Measurements from ENCODE around the gene NEDD4L. TPM values are rescaled to one million over a fixed set of nuclear protein-coding genes. Genes with fewer than 3 reads are reported as not detected.

NEDD4L gene
- total and polyA plus RNA-seq, 4 donors = 10.2 to 20.3 (median 13.2) TPM

- DNase-seq (ENCODE audit: low spot score) = no peak
- no peaks in the 10 kb centered on the region for H3K9me3 ChIP-seq (ENCODE audit: control insufficient read depth in 4 of 4, low read length in 3 of 4)
- no peak overlapping the region for H3K4me3 ChIP-seq (ENCODE audit: low read depth in 1 of 3, low read length in 3 of 3)
- H3K4me1 ChIP-seq (ENCODE audit: control insufficient read depth in 4 of 4, insufficient read depth in 4 of 4, low read length in 3 of 4) = no peaks in the 10 kb centered on the region
- WGBS = 93% methylated on average over 1 of the region's 1 CpG
- no peaks in the 10 kb centered on the region for H3K27me3 ChIP-seq (ENCODE audit: control insufficient read depth in 4 of 4, insufficient read depth in 4 of 4, low read length in 3 of 4)
- TF ChIP-seq, protein P1, sequence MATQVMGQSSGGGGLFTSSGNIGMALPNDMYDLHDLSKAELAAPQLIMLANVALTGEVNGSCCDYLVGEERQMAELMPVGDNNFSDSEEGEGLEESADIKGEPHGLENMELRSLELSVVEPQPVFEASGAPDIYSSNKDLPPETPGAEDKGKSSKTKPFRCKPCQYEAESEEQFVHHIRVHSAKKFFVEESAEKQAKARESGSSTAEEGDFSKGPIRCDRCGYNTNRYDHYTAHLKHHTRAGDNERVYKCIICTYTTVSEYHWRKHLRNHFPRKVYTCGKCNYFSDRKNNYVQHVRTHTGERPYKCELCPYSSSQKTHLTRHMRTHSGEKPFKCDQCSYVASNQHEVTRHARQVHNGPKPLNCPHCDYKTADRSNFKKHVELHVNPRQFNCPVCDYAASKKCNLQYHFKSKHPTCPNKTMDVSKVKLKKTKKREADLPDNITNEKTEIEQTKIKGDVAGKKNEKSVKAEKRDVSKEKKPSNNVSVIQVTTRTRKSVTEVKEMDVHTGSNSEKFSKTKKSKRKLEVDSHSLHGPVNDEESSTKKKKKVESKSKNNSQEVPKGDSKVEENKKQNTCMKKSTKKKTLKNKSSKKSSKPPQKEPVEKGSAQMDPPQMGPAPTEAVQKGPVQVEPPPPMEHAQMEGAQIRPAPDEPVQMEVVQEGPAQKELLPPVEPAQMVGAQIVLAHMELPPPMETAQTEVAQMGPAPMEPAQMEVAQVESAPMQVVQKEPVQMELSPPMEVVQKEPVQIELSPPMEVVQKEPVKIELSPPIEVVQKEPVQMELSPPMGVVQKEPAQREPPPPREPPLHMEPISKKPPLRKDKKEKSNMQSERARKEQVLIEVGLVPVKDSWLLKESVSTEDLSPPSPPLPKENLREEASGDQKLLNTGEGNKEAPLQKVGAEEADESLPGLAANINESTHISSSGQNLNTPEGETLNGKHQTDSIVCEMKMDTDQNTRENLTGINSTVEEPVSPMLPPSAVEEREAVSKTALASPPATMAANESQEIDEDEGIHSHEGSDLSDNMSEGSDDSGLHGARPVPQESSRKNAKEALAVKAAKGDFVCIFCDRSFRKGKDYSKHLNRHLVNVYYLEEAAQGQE (IDR thresholded peaks at IDR 0.05) = no peak
- TF ChIP-seq FOXA1 (IDR thresholded peaks at IDR 0.05) (no peak), TAF1 (conservative IDR thresholded peaks at IDR 0.05) (no peak)
- H3K27ac ChIP-seq (ENCODE audit: low read depth in 1 of 2, low read length in 2 of 2) = no peak overlapping the region
- no peak overlapping the region for H3K9ac ChIP-seq (ENCODE audit: low read depth in 1 of 2, low read length in 2 of 2)
- H3K36me3 ChIP-seq (ENCODE audit: control insufficient read depth in 4 of 4, insufficient read depth in 3 of 4, low read depth in 1 of 4, low read length in 3 of 4) = no peaks in the 10 kb centered on the region
Observed at GRCh38 chr18:58249712-58250111, 205.7 kb downstream of the NEDD4L start.

- WGBS = 92% methylated on average over 2 of the region's 2 CpGs
- Histone ChIP-seq H3K9ac (ENCODE audit: low read depth in 1 of 2, low read length in 2 of 2) (no peak overlapping the region), H3K9me3 (ENCODE audit: control insufficient read depth in 4 of 4, low read length in 3 of 4) (no peaks in the 10 kb centered on the region), H3K4me3 (ENCODE audit: low read depth in 1 of 3, low read length in 3 of 3) (no peak overlapping the region), H3K27ac (ENCODE audit: low read depth in 1 of 2, low read length in 2 of 2) (no peak overlapping the region), H3K27me3 (ENCODE audit: control insufficient read depth in 4 of 4, insufficient read depth in 4 of 4, low read length in 3 of 4) (no peaks in the 10 kb centered on the region), H3K4me1 (ENCODE audit: control insufficient read depth in 4 of 4, insufficient read depth in 4 of 4, low read length in 3 of 4) (no peaks in the 10 kb centered on the region), H3K36me3 (ENCODE audit: control insufficient read depth in 4 of 4, insufficient read depth in 3 of 4, low read depth in 1 of 4, low read length in 3 of 4) (no peaks in the 10 kb centered on the region)
- no peak for TF ChIP-seq FOXA1 (IDR thresholded peaks at IDR 0.05)
- TF ChIP-seq, protein P1 (IDR thresholded peaks at IDR 0.05) = no peak
- TF ChIP-seq HNF4A (conservative IDR thresholded peaks at IDR 0.05) = no peak
- TF ChIP-seq NR2F2 (IDR thresholded peaks at IDR 0.05) = no peak
- no peak for TF ChIP-seq FOXA2 (IDR thresholded peaks at IDR 0.05)
- TF ChIP-seq YY1 (IDR thresholded peaks at IDR 0.05) = no peak
- no peak for TF ChIP-seq MAX (IDR thresholded peaks at IDR 0.05)
- TF ChIP-seq HNF4G (IDR thresholded peaks at IDR 0.05) = no peak
- no peak for TF ChIP-seq SP1 (IDR thresholded peaks at IDR 0.05)
- TF ChIP-seq CTCF (IDR thresholded peaks at IDR 0.05; ENCODE audit: low read depth, low read length, missing input control) = no peak
- TF ChIP-seq RXRA (IDR thresholded peaks at IDR 0.05) = no peak
- DNase-seq (ENCODE audit: low spot score) = no peak
Observed at GRCh38 chr18:58251416-58251815, 207.4 kb downstream of the NEDD4L start.

All from liver (tissue), 9 donors.